H1 (cell line): ENCODE results near the gene ZNF273. TPM values are rescaled to one million over a fixed set of nuclear protein-coding genes. Genes with fewer than 3 reads are reported as not detected.

Source experiments
- CTCF ChIP-seq, 3 experiments: IDR thresholded peaks; 1 replicate in 2 of 3; 2 replicates in 1 of 3; pipeline versions ENCODE4 v1.5.1 to v1.6.1; 2011; ENCODE audit warnings: low read length in 3 of 3, mild to moderate bottlenecking in 3 of 3, inconsistent platforms in 2 of 3, low read depth in 1 of 3, moderate library complexity in 1 of 3; ENCODE audit not compliant: insufficient read depth in 1 of 3; ENCODE audit errors: control extremely low read depth in 1 of 3
- FOSL1 ChIP-seq: IDR thresholded peaks from 2 replicates; pipeline ENCODE4 v1.6.1; 2011; ENCODE audit warnings: mild to moderate bottlenecking, low read depth, low read length, moderate library complexity; ENCODE audit not compliant: insufficient read depth
- NANOG ChIP-seq: IDR thresholded peaks from 2 replicates; pipeline ENCODE4 v1.6.1; 2011; ENCODE audit warnings: low read length, low read depth, mild to moderate bottlenecking, inconsistent platforms; ENCODE audit not compliant: insufficient read depth, poor library complexity, severe bottlenecking
- POLR2AphosphoS5 ChIP-seq: IDR thresholded peaks from 2 replicates; pipeline ENCODE4 v1.6.1; 2011; ENCODE audit warnings: low read depth, low read length
- SIX5 ChIP-seq: IDR thresholded peaks from 2 replicates; pipeline ENCODE4 v1.6.1; 2011; ENCODE audit warnings: mild to moderate bottlenecking, low read depth, low read length
- SP1 ChIP-seq: IDR thresholded peaks from 2 replicates; pipeline ENCODE4 v1.6.1; 2011; ENCODE audit warnings: low read depth, low read length
- SP4 ChIP-seq: IDR thresholded peaks from 2 replicates; pipeline ENCODE4 v1.6.1; 2012; ENCODE audit warnings: low read length, inconsistent platforms
- TCF12 ChIP-seq: IDR thresholded peaks from 2 replicates; pipeline ENCODE4 v1.6.1; 2011; ENCODE audit warnings: low read depth, mild to moderate bottlenecking, low read length
- ZNF274 ChIP-seq: IDR thresholded peaks from 2 replicates; pipeline ENCODE4 v1.7.0; 2012; ENCODE audit warnings: low read length, borderline replicate concordance; ENCODE audit errors: extremely low read depth
- polyA plus RNA-seq, 7 experiments: library from polyadenylated mRNA; depleted of rRNA in 3 of 7; stranded (reverse) in 5 of 7; unstranded in 2 of 7; fragments of >200 nt in 5 of 7; fragments of 200-250 nt in 2 of 7; gene quantifications; 1 replicate in 5 of 7; 2 replicates in 1 of 7; 4 replicates in 1 of 7; pipeline versions ENCODE4 v1.2.1 to v1.2.3, GENCODE V29; 2011 to 2013; ENCODE audit warnings: missing spikeins in 2 of 7, mixed read lengths in 2 of 7
- total RNA-seq: library from RNA; stranded (reverse); fragmentation: NEBNext Ultra II Directional; extraction: Animal tissue kit (Norgen Biotek cat#: 25700); gene quantifications from 2 replicates; pipeline ENCODE4 v1.2.1, GENCODE V29; 2021

The ZNF273 gene
- total and polyA plus RNA-seq, 2 of the 8 experiments (the other 6 are each of a cell fraction or from before 2014, with no cell fraction given): 6.2 to 23.2 TPM

DNA sequence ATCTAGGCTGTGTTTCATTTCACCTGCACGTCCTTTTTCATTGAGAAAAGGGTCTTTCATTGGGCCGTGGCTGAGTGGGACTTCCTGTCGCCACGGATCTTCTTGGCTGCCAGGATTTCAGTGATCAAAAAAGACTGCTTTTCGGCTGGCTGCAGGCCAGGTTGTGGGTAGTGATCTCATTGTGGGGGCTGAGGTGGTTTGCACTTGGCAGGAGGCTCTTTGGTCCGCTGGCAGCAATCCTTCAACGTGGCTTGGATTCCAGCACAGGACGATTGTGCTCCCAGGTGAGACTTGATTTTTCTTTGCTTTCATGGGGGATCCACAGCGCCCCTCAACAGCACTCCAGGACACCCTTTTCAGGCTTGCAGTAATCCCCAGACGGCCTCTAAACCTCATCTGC is 29.0 kb upstream of the ZNF273 start (continued):
- TF ChIP-seq NANOG (no peak), POLR2AphosphoS5 (no peak), ZNF274 (no peak), CTCF (IDR thresholded peaks at IDR 0.05; ENCODE audit: control extremely low read depth in 1 of 3, insufficient read depth in 1 of 3, low read depth in 1 of 3, low read length in 3 of 3) (no peak), TCF12 (no peak), FOSL1 (no peak), SIX5 (no peak), SP4 (no peak), SP1 (no peak)
